Measurements from ENCODE around the gene CAMK2B. TPM values are rescaled to one million over a fixed set of nuclear protein-coding genes. Genes with fewer than 3 reads are reported as not detected.
A peak's percentile ranks its signal among the peaks of the same experiment; 100 is the strongest.

The CAMK2B gene
- polyA plus RNA-seq, 3 donors = 0.13 TPM; not detected in 2

GRCh38 chr7:44167920-44168319 lies 157.5 kb downstream of the CAMK2B start:
- intact Hi-C loops (cut with micrococcal nuclease) = no loop called here
- Histone ChIP-seq H3K4me3 (replicated peaks in 1 of 3; ENCODE audit: low read depth in 2 of 3, low read length in 3 of 3) (no peak overlapping the region), H3K79me2 (ENCODE audit: insufficient read depth, low read length) (no peaks in the 10 kb centered on the region), H3K4me1 (ENCODE audit: control insufficient read depth in 1 of 2, insufficient read depth in 2 of 2, low read length in 2 of 2) (no peaks in the 10 kb centered on the region), H3K36me3 (replicated peaks in 1 of 2; ENCODE audit: control insufficient read depth in 1 of 2, insufficient read depth in 2 of 2, low read length in 2 of 2) (no peaks in the 10 kb centered on the region), H3K9me3 (replicated peaks in 1 of 2; ENCODE audit: control insufficient read depth in 1 of 2, insufficient read depth in 1 of 2, low read length in 2 of 2) (peaks cover 0 to 3% of the 10 kb centered on the region in 2 donors), H4K20me1 (ENCODE audit: insufficient read depth, low read length) (no peaks in the 10 kb centered on the region), H3K27ac (ENCODE audit: low read depth in 1 of 2, low read length in 2 of 2) (no peak overlapping the region), H3K9ac (ENCODE audit: insufficient read depth, low read length, poor library complexity, severe bottlenecking) (no peak overlapping the region), H3K27me3 (ENCODE audit: control insufficient read depth in 2 of 2, insufficient read depth in 2 of 2, low read length in 2 of 2) (no peaks in the 10 kb centered on the region), H3K4me2 (replicated peaks; ENCODE audit: extremely low read depth, low read length, poor library complexity, severe bottlenecking) (no peak overlapping the region), H2AFZ (ENCODE audit: insufficient read depth, low read depth, low read length, poor library complexity, severe bottlenecking) (no peak overlapping the region)
- peak in 1 of 3 donors; percentile 14 for DNase-seq
- TF ChIP-seq CTCF (IDR thresholded peaks at IDR 0.05) = no peak
- Mint-ChIP-seq H3K9me3 (peaks cover 2 to 12% (median 8%) of the 10 kb centered on the region in 7 donors), H3K36me3 (no peaks in the 10 kb centered on the region), H3K4me3 (no peak overlapping the region), H3K27ac (no peak overlapping the region), H3K4me1 (peaks cover 3% of the 10 kb centered on the region), H3K27me3 (ENCODE audit: low read depth in 3 of 3) (peaks cover 0 to 5% (median 2%) of the 10 kb centered on the region in 3 donors)

Other genes with a start within 250 kb of the CAMK2B start
- 10 to 100 TPM in 1 of 3 donors, 1 to 10 TPM in 2; 4.8 to 27.7 (median 4.8) TPM for gene POLM, start 243.1 kb downstream of the CAMK2B start, polyA plus RNA-seq
- under 1 TPM in 1 of 3 donors, not detected in 2; 0.08 TPM for gene AEBP1, start 221.2 kb downstream of the CAMK2B start, polyA plus RNA-seq
- 10 to 100 TPM; 24.1 to 27.1 (median 25.7) TPM for gene POLD2, start 202.0 kb downstream of the CAMK2B start, polyA plus RNA-seq
- gene MYL7, start 184.3 kb downstream of the CAMK2B start, polyA plus RNA-seq = not detected
- not detected for gene GCK, start 136.2 kb downstream of the CAMK2B start, polyA plus RNA-seq
- gene YKT6, start 124.6 kb downstream of the CAMK2B start, polyA plus RNA-seq = 10 to 100 TPM; 26.4 to 45.7 (median 35.2) TPM
- 10 to 100 TPM; 13.6 to 26.5 (median 21.6) TPM for gene NUDCD3, start 165.1 kb upstream of the CAMK2B start, polyA plus RNA-seq
- gene NPC1L1, start 215.7 kb upstream of the CAMK2B start, polyA plus RNA-seq = under 1 TPM in 1 of 3 donors, not detected in 2; 0.04 TPM
- 10 to 100 TPM; 32.2 to 69.3 (median 33.9) TPM for gene DDX56, start 248.3 kb upstream of the CAMK2B start, polyA plus RNA-seq

Measured in CD14-positive monocyte (primary cell).